SHP77 (cell line): ENCODE results near the gene LNX2.

Experiments
- DNase-seq, 2 experiments: peaks; one replicate each; lab custom pipeline; 2025; lab: John Stamatoyannopoulos, UW

Gene LNX2

DNA sequence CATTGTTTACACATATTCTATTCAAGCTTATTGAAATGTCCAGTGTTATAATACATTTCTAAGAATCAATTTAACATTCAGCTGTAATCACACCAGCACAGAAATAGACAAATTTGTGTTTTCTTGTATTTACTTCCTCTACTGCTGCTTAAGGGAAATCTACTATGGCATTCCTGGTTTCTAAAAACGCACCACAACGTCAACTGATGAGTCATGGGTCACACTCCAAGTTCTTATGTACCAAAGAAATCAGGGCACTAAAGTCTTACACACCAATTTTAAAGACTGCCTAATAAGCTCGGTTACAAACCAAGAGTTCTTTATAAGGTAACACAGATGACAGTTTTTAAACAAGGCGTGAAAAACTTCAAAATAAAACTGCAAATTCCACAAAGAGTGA is 13.2 kb downstream of the LNX2 start:
- no peak for DNase-seq

- no peak for DNase-seq
Observed at GRCh38 chr13:27605610-27606200, 14.6 kb downstream of the LNX2 start.

- no peak for DNase-seq
Observed at GRCh38 chr13:27605099-27605498, 15.2 kb downstream of the LNX2 start.

DNA sequence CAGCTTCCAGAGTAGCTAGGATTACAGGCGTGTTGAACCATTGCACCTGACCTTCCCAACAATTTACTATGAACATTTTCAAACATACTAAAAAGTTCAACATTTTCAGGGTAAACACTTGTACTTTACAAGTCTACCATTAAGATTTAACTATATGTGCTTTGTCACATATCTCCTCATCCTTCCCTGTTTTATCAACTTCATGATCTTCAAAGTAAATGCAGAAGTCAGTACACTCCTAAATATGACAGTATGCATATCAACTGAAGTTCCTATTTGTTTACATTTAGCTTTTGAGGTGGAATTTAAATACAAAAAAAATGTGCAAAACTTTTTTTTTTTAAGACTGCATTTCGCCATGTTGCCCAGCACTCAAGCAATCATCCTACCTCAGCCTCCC is 18.5 kb downstream of the LNX2 start:
- no peak for DNase-seq

DNA sequence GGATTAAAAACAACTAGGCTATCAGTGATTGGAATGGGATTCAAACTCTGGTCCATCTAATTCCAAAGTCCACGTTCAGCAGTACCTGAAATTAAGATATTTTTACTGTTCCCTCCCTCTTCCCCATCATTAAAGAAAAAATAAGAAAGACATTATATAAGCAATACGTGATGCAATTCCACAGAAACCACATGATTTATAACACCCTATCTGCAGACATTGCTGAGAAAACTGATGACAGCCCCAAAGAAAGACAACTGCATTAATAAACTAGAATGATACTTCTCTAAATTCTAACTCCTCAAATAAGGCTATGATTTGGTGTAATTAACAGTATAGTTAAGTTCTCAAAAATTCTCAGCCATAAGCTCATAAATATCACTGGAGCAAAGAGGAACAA is 19.1 kb downstream of the LNX2 start:
- no peak for DNase-seq

GRCh38 chr13:27600711-27601110 is 19.6 kb downstream of the LNX2 start:
- no peak for DNase-seq

- DNase-seq, result no peak
Observed at GRCh38 chr13:27599845-27600553, 20.3 kb downstream of the LNX2 start.

- no peak for DNase-seq
Observed at GRCh38 chr13:27599096-27599495, 21.2 kb downstream of the LNX2 start.

DNA sequence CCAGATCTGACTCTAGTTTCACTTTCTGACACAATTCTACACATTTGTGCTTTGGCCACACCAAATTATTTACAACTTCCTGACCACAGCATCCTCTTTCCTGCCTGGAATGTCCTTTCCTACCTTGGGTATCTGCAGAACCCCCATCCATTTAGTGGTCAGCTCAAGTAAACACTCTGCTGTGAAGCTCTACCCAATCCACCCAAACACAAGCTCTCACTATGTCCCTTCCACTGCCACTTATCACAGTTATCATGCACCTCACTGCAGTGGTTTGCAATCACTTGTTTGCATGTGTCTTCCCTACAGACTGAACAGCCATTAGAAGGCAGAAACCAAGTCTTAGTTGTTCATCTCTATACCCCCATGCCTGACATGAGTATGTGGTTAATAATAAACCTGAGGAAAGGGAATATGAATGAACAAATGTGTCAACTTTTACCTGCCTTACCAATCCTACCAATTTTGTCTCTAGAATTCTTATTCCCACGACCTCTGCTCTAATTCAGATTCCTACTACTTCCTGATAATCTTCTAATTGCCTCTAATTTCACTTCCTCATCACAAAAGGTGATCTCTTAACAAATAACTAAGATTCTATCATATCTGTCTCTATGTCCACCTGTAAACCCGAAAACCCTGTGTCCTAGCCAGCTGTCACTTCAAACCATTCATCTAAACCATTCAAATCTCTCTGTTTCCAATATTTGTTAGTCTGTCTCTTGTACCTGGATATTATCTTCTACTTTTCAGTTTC is 25.1 kb downstream of the LNX2 start:
- no peak for DNase-seq

GRCh38 chr13:27593267-27593666 is 27.1 kb downstream of the LNX2 start:
- DNase-seq, result no peak

DNA sequence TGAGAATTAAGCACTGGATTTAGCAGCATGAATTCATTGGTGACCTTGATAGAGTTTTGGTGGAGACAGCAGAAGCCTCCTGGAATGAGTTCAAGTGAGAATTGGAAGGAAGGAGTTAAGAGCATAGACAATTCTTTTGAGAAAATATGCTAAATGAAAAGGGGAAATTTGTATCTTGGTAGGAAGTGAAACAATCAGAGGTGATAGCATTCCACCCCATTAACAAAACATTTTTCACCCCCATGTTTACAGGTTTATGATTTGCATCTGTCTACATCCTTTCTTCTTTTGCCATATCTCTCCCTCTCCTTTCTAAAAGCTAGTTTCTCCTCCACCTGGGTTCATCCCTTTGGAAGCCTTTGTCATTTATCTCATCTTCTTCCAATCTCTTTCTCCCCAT is 27.5 kb downstream of the LNX2 start:
- DNase-seq, result no peak

DNA sequence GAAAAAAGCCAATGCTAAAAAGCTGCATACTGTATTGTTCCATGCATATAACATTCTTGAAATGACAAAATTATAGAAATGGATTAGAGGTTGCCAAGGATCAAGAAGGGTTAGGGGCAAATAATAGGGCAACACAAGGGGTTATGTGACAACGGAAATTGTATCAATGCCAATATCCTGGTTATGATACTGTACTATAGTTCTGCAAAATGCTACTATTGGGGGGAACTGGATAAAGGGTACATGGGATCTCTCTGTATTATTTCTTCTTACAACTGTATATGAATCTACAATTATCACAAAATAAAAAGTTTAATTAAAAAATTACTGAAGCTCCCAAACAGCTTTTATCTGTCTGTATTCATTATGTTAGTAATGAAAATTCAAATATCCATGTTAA is 31.9 kb downstream of the LNX2 start:
- DNase-seq, result no peak

- DNase-seq, result no peak
Observed at GRCh38 chr13:27587095-27587746, 33.1 kb downstream of the LNX2 start.

DNA sequence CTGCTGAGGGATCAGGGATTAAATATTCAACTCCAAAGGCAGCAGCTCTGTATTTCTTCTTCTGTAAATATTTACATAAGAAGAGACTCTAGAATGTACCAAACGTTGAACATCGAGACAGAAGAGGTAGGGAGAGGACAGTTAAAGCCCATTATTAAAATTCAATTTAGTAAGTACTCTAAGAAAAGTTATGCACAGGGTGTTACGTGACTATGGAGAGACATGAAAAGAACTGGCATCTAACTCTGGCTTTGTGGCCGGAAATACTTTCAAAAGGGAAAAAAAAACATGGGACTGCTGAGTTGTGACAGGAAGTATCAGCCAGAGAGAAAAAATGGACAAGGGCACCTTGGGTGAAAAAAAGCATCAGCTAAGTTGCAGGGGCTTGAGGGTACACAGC is 36.7 kb downstream of the LNX2 start:
- no peak for DNase-seq

- DNase-seq, result no peak
Observed at GRCh38 chr13:27578121-27579030, 42.0 kb downstream of the LNX2 start.

- no peak for DNase-seq
Observed at GRCh38 chr13:27574661-27575060, 45.7 kb downstream of the LNX2 start.

DNA sequence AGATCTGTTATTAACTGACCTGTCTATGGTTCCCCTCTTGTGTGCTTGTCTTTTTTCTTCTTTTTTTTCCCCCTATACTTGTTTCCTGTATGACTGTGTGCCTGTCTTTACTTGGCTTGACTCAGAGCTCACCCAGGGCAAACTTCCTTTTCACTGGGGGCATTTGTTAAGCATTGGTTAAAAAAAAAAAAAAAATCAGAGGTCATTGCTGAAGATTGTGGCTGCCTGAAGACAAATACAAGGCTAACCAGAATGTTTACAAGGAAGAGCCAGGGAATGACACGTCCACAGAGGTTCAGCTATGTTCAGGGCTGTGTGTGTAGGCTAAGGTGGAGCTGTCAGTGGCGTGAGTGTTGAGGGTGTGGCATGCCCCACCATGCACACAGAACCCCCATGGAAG is 47.1 kb downstream of the LNX2 start:
- no peak for DNase-seq

DNA sequence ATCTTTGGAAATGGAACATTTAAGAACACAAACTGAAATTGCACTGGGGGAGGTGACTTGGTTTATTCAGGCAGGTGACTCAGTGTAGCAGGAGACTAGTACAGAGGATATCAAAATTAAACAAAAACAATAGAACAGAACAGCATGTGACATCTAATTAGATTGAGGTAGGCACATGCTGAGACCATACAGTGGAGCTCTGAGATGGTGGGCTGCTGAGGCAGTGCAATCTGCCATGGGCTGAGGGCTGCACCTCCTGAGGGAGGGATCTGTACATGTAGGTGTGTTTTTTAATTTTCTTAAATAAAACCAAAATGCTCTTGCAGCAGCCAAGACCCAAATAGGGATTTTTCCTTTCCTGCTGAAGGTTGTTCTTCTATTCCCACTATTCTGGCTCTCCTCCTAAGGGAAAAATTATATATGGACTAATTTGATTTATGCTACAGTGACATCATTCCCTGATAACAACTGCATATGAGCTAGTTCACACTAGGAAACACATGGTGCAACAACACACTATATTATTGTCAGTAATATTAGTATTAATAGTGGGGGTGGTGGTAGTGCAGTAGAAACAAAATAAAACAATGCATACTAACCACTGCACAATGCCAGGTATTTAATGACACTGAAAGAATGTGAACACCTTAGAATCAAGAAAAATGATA is 48.0 kb downstream of the LNX2 start:
- DNase-seq, result no peak

DNA sequence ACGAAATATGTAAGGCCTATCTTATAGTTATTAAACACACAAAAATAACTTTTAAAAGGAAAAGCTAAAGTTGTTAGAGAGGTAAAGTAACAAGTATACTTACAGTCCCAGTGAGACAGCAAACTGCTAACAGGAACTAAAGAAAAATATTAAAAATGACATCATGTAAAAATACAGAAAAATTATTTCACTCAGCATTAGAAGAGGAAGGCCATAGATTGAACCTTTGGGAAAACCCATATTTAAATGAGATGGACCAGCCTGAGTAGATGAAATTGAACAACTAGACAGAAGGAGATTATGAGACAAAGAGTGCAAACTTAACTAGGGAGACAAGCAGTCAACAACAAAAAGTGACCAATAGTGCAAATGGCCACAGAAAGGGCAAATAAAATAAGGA is 49.4 kb downstream of the LNX2 start:
- DNase-seq, result no peak

- no peak for DNase-seq
Observed at GRCh38 chr13:27569405-27569804, 50.9 kb downstream of the LNX2 start.

GRCh38 chr13:27565818-27566217 is 54.5 kb downstream of the LNX2 start:
- DNase-seq, result no peak
